Rectal smooth muscle tissue (tissue), 1 donor: Measurements from ENCODE around the gene DBF4.
"Not testable (repeated sequence)": the region's sequence is repeated elsewhere in the genome, so short reads cannot be mapped to it uniquely, and the experiment has no call there.

ENCODE experiments used
- H3K27ac ChIP-seq: one replicate; pipeline ENCODE4 v1.7.0; 2013; ENCODE audit warnings: low read depth, low read length, inconsistent platforms
- H3K27me3 ChIP-seq: one replicate; pipeline ENCODE4 v1.7.0; 2013; ENCODE audit warnings: low read length; ENCODE audit not compliant: control insufficient read depth, insufficient read depth
- H3K36me3 ChIP-seq: one replicate; pipeline ENCODE4 v1.7.0; 2013; ENCODE audit warnings: low read length; ENCODE audit not compliant: control insufficient read depth, insufficient read depth
- H3K4me1 ChIP-seq: one replicate; pipeline ENCODE4 v1.7.0; 2013; ENCODE audit warnings: low read length; ENCODE audit not compliant: control insufficient read depth, insufficient read depth
- H3K4me3 ChIP-seq: one replicate; pipeline ENCODE4 v1.7.0; 2013; ENCODE audit warnings: low read length
- H3K9ac ChIP-seq: one replicate; pipeline ENCODE4 v1.7.0; 2013; ENCODE audit warnings: low read length

The DBF4 gene

GRCh38 chr7:87870471-87870870 is 5.8 kb upstream of the DBF4 start:
- Histone ChIP-seq H3K4me1 (no peaks in the 10 kb centered on the region), H3K36me3 (no peaks in the 10 kb centered on the region), H3K27me3 (no peaks in the 10 kb centered on the region), H3K27ac (no peak overlapping the region), H3K9ac (no peak overlapping the region), H3K4me3 (no peak overlapping the region)

- Histone ChIP-seq H3K4me1 (peaks cover 4% of the 10 kb centered on the region), H3K9ac (no peak overlapping the region), H3K27me3 (no peaks in the 10 kb centered on the region), H3K4me3 (no peak overlapping the region), H3K27ac (no peak overlapping the region), H3K36me3 (no peaks in the 10 kb centered on the region)
Measured at GRCh38 chr7:87872346-87872745, 3.9 kb upstream of the DBF4 start.

GRCh38 chr7:87873328-87873727 is 3.0 kb upstream of the DBF4 start:
- H3K27ac ChIP-seq, H3K4me1 ChIP-seq, H3K27me3 ChIP-seq, H3K36me3 ChIP-seq, H3K9ac ChIP-seq, H3K4me3 ChIP-seq: not testable (repeated sequence)

- Histone ChIP-seq H3K4me1 (peaks cover 8% of the 10 kb centered on the region), H3K27ac (no peak overlapping the region), H3K4me3 (no peak overlapping the region), H3K27me3 (no peaks in the 10 kb centered on the region), H3K9ac (no peak overlapping the region), H3K36me3 (no peaks in the 10 kb centered on the region)
Measured at GRCh38 chr7:87874066-87874465, 2.2 kb upstream of the DBF4 start.

- Histone ChIP-seq H3K27ac (peak overlapping the region; percentile 85), H3K27me3 (no peaks in the 10 kb centered on the region), H3K4me3 (peak overlapping the region; percentile 95), H3K4me1 (peaks cover 8% of the 10 kb centered on the region), H3K9ac (peak overlapping the region; percentile 61), H3K36me3 (no peaks in the 10 kb centered on the region)
Measured at GRCh38 chr7:87875151-87876039, 898 bp upstream of the DBF4 start.

DNA sequence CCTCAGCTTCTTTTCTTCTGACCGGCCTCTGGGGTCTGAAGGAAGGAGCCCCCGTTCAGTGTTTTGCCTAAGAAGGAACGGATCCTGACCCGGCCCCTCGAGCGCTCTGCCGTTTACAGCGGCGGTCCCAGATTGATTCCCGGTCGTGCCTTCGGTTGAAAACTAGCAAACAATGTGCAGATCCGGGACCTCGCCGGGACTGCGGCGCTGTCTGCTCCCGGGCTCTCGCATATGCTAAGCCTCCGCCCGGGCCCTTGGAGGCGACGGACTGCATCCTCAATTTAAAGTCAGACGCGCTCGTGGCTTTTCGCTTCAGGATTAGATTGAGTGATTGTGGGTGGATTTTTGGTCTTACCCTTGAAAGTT is 559 bp downstream of the DBF4 start:
- peak overlapping the region; percentile 85 for H3K27ac ChIP-seq
- H3K36me3 ChIP-seq = no peaks in the 10 kb centered on the region
- peaks cover 8% of the 10 kb centered on the region for H3K4me1 ChIP-seq
- peak overlapping the region; percentile 95 for H3K4me3 ChIP-seq
- H3K9ac ChIP-seq = peak overlapping the region; percentile 90
- H3K27me3 ChIP-seq = no peaks in the 10 kb centered on the region

- Histone ChIP-seq H3K9ac (peak overlapping the region; percentile 90), H3K27me3 (no peaks in the 10 kb centered on the region), H3K27ac (peak overlapping the region; percentile 85), H3K4me1 (peaks cover 8% of the 10 kb centered on the region), H3K4me3 (peak overlapping the region; percentile 95), H3K36me3 (no peaks in the 10 kb centered on the region)
Measured at GRCh38 chr7:87877366-87878040, 1.2 kb downstream of the DBF4 start.

- Histone ChIP-seq H3K36me3 (no peaks in the 10 kb centered on the region), H3K4me1 (peaks cover 8% of the 10 kb centered on the region), H3K4me3 (no peak overlapping the region), H3K27me3 (no peaks in the 10 kb centered on the region), H3K27ac (no peak overlapping the region), H3K9ac (no peak overlapping the region)
Measured at GRCh38 chr7:87878208-87878735, 2.0 kb downstream of the DBF4 start.

DNA sequence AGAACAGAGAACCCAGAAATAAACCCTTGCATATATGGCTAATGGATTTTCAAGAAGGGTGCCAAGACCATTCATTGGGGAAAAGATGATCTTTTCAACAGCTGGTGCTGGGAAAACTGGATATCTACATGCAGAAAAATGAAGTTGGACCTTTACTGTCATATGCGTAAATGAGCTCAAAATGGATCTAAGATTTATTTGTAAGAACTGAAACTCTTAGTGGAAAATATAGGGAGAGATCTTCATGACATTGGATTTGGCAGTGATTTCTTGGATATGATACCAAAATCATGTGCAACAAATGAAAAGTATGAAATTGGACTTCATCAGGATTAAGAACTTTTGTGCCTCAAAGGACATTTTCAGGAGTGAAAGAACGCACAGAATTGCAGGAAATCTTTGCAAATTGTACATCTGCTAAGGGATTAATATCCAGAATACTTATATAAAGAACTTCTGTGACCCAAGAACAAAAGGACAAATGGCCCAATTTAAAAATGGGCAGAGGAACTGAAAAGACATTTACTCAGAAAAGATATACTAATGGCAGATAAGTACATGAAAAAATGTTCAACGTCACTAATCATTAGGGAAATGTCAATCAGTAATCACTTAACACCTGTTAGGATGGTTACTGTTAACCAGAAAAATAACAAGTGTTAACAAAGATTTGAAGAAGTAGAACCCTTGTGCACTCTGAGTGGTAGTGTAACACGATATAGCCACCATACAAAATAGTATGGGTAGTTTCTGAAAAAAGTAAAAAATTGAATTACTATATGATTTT is 6.1 kb downstream of the DBF4 start:
- H3K4me3 ChIP-seq = no peak overlapping the region
- H3K27ac ChIP-seq = no peak overlapping the region
- H3K9ac ChIP-seq = no peak overlapping the region
- peaks cover 1% of the 10 kb centered on the region for H3K36me3 ChIP-seq
- peaks cover 4% of the 10 kb centered on the region for H3K4me1 ChIP-seq
- no peaks in the 10 kb centered on the region for H3K27me3 ChIP-seq

DNA sequence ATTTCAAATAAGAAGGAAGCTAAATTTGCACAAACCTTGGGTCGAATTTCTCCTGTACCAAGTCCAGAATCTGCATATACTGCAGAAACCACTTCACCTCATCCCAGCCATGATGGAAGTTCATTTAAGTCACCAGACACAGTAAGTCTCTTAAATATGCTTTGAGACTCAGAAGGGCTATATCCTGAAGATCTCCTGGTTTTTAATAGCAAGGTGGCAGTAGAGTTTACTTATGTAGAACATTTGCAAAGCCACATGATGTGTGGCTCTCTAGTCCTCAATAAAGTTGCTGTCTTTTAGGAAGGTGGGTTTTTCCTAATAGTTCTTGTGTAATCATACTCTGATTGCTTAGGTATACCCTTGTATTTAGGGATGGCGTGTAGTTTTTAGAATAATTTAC is 8.7 kb downstream of the DBF4 start:
- Histone ChIP-seq H3K4me1 (no peaks in the 10 kb centered on the region), H3K4me3 (no peak overlapping the region), H3K9ac (no peak overlapping the region), H3K36me3 (peaks cover 4% of the 10 kb centered on the region), H3K27me3 (no peaks in the 10 kb centered on the region), H3K27ac (no peak overlapping the region)

DNA sequence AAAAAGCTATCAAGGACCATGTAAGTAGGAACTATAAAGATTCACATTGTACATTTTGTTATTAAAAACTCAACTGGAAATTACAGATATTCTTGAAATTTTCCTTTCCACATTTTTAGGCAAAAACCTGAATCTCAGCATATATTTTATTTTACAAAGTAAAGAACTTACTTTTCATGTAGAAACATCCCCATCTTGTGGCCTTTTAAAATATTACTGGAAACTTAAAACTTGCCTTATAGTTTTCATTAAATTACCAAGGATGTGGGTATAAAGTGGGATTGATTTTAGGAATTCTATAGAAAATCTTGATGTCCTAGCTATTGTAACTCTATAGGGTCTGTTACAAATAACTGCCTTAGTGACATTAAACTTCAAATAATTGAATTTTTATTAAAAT is 10.6 kb downstream of the DBF4 start:
- H3K9ac ChIP-seq = no peak overlapping the region
- H3K36me3 ChIP-seq = peaks cover 4% of the 10 kb centered on the region
- no peaks in the 10 kb centered on the region for H3K27me3 ChIP-seq
- no peak overlapping the region for H3K27ac ChIP-seq
- no peak overlapping the region for H3K4me3 ChIP-seq
- no peaks in the 10 kb centered on the region for H3K4me1 ChIP-seq

GRCh38 chr7:87895363-87895762 is 19.1 kb downstream of the DBF4 start:
- Histone ChIP-seq H3K4me1 (no peaks in the 10 kb centered on the region), H3K27me3 (no peaks in the 10 kb centered on the region), H3K4me3 (no peak overlapping the region), H3K36me3 (no peaks in the 10 kb centered on the region), H3K9ac (no peak overlapping the region), H3K27ac (no peak overlapping the region)
